ENCODE data around the gene WDR55. TPM values are rescaled to one million over a fixed set of nuclear protein-coding genes. Genes with fewer than 3 reads are reported as not detected.
"Not testable (repeated sequence)": the region's sequence is repeated elsewhere in the genome, so short reads cannot be mapped to it uniquely, and the experiment has no call there.

WDR55 gene
- total and polyA plus RNA-seq, 2 of the 8 experiments (the other 6 are each of a cell fraction or from before 2014, with no cell fraction given) = 15.3 to 22.7 TPM

GRCh38 chr5:140671035-140671434 is 6.3 kb downstream of the WDR55 start:
- not testable (repeated sequence) for FAIRE-seq; H3K23ac ChIP-seq (ENCODE audit: insufficient read length); H3K4me3 ChIP-seq (ENCODE audit: extremely low read depth in 1 of 4, insufficient read depth in 2 of 4, low read depth in 3 of 4, low read length in 4 of 4); H2BK12ac ChIP-seq (ENCODE audit: low read depth, low read length); H3K4me1 ChIP-seq (replicated peaks in 1 of 4; ENCODE audit: control insufficient read depth in 3 of 4, insufficient read depth in 4 of 4, low read length in 3 of 4); H4K20me1 ChIP-seq (replicated peaks in 1 of 2; ENCODE audit: control insufficient read depth in 1 of 2, insufficient read depth in 2 of 2, low read length in 2 of 2); H4K5ac ChIP-seq (ENCODE audit: insufficient read length, low read depth, low read length); H3K9ac ChIP-seq (replicated peaks in 1 of 4; ENCODE audit: extremely low read depth in 1 of 4, low read depth in 3 of 4, low read length in 3 of 4); H2BK5ac ChIP-seq (ENCODE audit: low read depth, low read length); H3K14ac ChIP-seq (ENCODE audit: insufficient read length); H3K23me2 ChIP-seq (ENCODE audit: low read depth, low read length); H3K27ac ChIP-seq (ENCODE audit: low read depth, low read length); H2AK5ac ChIP-seq (ENCODE audit: low read depth, low read length); H2BK15ac ChIP-seq (ENCODE audit: low read length); H2BK120ac ChIP-seq (replicated peaks; ENCODE audit: low read depth, low read length); H4K8ac ChIP-seq (ENCODE audit: extremely low read depth, insufficient read depth, low read length); H4K91ac ChIP-seq (replicated peaks; ENCODE audit: insufficient read length, low read length); H3K18ac ChIP-seq (ENCODE audit: extremely low read depth, low read length); H3K4ac ChIP-seq (replicated peaks; ENCODE audit: insufficient read length, low read depth, low read length); H3K27me3 ChIP-seq (replicated peaks in 1 of 4; ENCODE audit: control insufficient read depth in 3 of 4, extremely low read depth in 1 of 4, insufficient read depth in 3 of 4, low read length in 3 of 4); H3K9me3 ChIP-seq (ENCODE audit: insufficient read depth in 2 of 2, low read depth in 1 of 2, low read length in 1 of 2); H3K56ac ChIP-seq (replicated peaks; ENCODE audit: insufficient read length, low read depth, low read length); H3K4me2 ChIP-seq (ENCODE audit: insufficient read depth in 1 of 2, low read depth in 2 of 2, low read length in 2 of 2); H2BK20ac ChIP-seq (ENCODE audit: low read length); H3K79me1 ChIP-seq (ENCODE audit: low read depth, low read length); H2AFZ ChIP-seq (ENCODE audit: low read length)
- Histone ChIP-seq H3K79me2 (ENCODE audit: control insufficient read depth in 1 of 2, insufficient read depth in 2 of 2, low read length in 2 of 2) (peaks cover 0 to 10% of the 10 kb centered on the region in 2 experiments; a peak in 2 of 4 replicates), H3K36me3 (ENCODE audit: control insufficient read depth in 2 of 4, insufficient read depth in 4 of 4, low read length in 3 of 4) (peaks cover 11 to 52% (median 36%) of the 10 kb centered on the region in 4 experiments)
- ChIA-PET POLR2A (ENCODE audit: partially characterized antibody) (interaction anchor here (1.0 to 9.8 kb wide), 6 partner anchors 18 to 37 kb away, joined by 3 to 85 read pairs (median 7); partner anchors contain the start of genes HARS1, HARS2, IK and NDUFA2), CTCF (ENCODE audit: partially characterized antibody) (interaction anchor here (1.1 to 1.2 kb wide), 2 partner anchors 9 to 946 kb away, joined by 3 to 4 read pairs; no protein-coding TSS in a partner anchor)
- WGBS, 2 experiments (ENCODE audit: extremely low coverage in 1 of 2, insufficient coverage in 1 of 2, insufficient read length in 1 of 2, insufficient replicate concordance in 2 of 2, low coverage in 1 of 2, low lambda C conversion rate in 2 of 2, missing lambda C conversion rate in 1 of 2) = 89% methylated on average over 4 of the region's 4 CpGs; no CpG with 5 or more reads in 1 of the 2 experiments
- peak in 1 of 2 experiments; percentile 45 for DNase-seq (ENCODE audit: low read depth in 1 of 2, low spot score in 2 of 2)

Measured in H1 (cell line).